Subcutaneous adipose tissue (tissue), 4 donors: ENCODE data around the gene PTMS. TPM values are rescaled to one million over a fixed set of nuclear protein-coding genes. Genes with fewer than 3 reads are reported as not detected.

ENCODE experiments used
- CTCF ChIP-seq: fragments of 450-650 bp; IDR thresholded peaks from one replicate; pipeline ENCODE4 v1.5.1; 2016; ENCODE audit warnings: low read depth, mild to moderate bottlenecking, control low read depth, antibody characterized with exemption, moderate library complexity
- total RNA-seq, 4 donors: library from RNA; depleted of rRNA; stranded (reverse); fragments of >200 nt; gene quantifications; one replicate each; pipeline ENCODE4 v1.1.0, GENCODE V29; 2016

The PTMS gene
- total RNA-seq, 4 donors from 2014 or later = 60.3 to 118 (median 92.0) TPM

GRCh38 chr12:6730169-6730568 is 36.0 kb upstream of the PTMS start:
- no peak for TF ChIP-seq CTCF

- no peak for TF ChIP-seq CTCF
Observed at GRCh38 chr12:6734506-6735387, 31.4 kb upstream of the PTMS start.

GRCh38 chr12:6735448-6736191 is 30.5 kb upstream of the PTMS start:
- no peak for TF ChIP-seq CTCF

GRCh38 chr12:6736754-6737153 is 29.4 kb upstream of the PTMS start:
- TF ChIP-seq CTCF = no peak

- TF ChIP-seq CTCF = no peak
Observed at GRCh38 chr12:6742834-6743233, 23.3 kb upstream of the PTMS start.

- TF ChIP-seq CTCF = no peak
Observed at GRCh38 chr12:6745741-6746525, 20.2 kb upstream of the PTMS start.
